GM12864 (cell line): Measurements from ENCODE around the gene ZNF516.

Experiments used
- DNase-seq: peaks from one replicate; pipeline ENCODE4 v3.0.0-alpha.2; 2011; ENCODE audit warnings: low read depth
- H3K4me3 ChIP-seq: 2 replicates; pipeline ENCODE4 v1.5.1; 2011; ENCODE audit warnings: mild to moderate bottlenecking, low read depth, low read length, control low read depth
- TF ChIP-seq, protein P1 (sequence below): IDR thresholded peaks from 2 replicates; pipeline ENCODE4 v1.5.1; 2011; ENCODE audit warnings: low read depth, mild to moderate bottlenecking, moderate library complexity, low read length, control low read depth, inconsistent platforms; ENCODE audit errors: missing control alignments

The ZNF516 gene

DNA sequence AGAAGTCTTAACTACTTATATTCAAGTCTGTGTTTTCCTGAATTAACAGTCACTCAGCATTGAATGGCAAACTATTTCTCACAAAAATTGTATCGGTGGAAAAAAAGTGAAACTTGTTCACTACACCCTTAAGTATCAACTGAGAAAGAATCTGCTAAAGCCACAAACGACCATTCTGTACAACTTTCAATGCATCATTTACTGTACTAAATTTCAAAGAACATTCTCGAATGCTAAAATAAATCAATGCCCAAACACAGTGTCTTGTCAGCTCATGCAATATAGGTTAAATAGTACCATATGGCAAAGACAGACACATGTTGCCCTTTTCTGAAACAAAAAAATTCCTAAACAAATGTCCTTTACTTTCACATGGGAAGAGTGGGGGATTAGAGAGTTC lies 9.0 kb downstream of the ZNF516 start:
- no peak for DNase-seq
- TF ChIP-seq, protein P1, sequence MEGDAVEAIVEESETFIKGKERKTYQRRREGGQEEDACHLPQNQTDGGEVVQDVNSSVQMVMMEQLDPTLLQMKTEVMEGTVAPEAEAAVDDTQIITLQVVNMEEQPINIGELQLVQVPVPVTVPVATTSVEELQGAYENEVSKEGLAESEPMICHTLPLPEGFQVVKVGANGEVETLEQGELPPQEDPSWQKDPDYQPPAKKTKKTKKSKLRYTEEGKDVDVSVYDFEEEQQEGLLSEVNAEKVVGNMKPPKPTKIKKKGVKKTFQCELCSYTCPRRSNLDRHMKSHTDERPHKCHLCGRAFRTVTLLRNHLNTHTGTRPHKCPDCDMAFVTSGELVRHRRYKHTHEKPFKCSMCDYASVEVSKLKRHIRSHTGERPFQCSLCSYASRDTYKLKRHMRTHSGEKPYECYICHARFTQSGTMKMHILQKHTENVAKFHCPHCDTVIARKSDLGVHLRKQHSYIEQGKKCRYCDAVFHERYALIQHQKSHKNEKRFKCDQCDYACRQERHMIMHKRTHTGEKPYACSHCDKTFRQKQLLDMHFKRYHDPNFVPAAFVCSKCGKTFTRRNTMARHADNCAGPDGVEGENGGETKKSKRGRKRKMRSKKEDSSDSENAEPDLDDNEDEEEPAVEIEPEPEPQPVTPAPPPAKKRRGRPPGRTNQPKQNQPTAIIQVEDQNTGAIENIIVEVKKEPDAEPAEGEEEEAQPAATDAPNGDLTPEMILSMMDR: no peak
- no peak overlapping the region for H3K4me3 ChIP-seq

DNA sequence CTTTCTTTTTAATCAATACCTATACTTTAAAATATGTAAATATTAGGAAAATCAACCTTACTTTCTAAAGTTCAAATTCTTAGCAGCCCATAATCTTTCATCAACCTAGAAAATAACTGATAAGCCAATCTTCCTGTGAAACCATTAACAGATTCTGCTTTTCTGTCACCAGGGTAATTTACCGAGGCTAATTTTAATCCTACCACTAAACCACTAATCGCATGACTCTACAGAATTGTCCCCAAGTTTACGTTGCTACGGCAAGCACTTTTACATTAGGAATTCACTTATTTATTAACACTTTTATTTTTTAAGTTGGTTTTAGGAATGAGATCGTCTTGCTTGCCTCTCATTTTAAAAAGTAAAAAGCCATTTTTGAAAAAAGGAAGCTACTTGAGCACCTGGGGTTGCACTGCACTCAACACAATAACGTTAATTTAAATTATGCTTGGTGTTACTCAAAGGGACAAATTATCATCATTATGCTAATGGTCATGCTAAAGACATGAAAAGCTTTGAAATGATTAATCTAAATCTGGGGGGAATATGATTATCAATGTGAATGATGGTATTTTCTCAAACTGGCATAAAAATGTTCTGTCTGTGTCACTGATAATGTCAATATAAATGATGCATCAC lies 10.2 kb downstream of the ZNF516 start:
- TF ChIP-seq, protein P1: no peak
- H3K4me3 ChIP-seq: no peak overlapping the region
- DNase-seq: no peak

DNA sequence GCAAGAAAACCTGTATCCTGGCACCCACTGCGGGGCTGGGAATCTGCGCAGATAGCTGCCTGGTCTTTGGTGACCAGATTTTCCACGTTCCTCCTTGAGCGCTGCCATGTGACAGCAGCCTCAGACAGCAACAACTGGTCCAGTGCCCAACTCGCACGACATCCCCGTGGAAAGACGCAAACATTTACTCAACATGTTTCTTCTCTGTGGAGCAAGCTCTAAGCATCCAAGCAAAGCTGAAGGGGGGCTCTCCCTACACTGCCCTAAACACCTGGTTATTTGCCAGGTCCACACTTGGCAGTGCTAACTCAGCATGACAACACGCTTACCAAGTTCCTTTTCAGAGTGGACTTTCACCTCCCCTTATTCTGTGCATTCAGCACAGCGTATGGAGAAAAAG lies 11.3 kb downstream of the ZNF516 start:
- no peak overlapping the region for H3K4me3 ChIP-seq
- TF ChIP-seq, protein P1: no peak
- no peak for DNase-seq

DNA sequence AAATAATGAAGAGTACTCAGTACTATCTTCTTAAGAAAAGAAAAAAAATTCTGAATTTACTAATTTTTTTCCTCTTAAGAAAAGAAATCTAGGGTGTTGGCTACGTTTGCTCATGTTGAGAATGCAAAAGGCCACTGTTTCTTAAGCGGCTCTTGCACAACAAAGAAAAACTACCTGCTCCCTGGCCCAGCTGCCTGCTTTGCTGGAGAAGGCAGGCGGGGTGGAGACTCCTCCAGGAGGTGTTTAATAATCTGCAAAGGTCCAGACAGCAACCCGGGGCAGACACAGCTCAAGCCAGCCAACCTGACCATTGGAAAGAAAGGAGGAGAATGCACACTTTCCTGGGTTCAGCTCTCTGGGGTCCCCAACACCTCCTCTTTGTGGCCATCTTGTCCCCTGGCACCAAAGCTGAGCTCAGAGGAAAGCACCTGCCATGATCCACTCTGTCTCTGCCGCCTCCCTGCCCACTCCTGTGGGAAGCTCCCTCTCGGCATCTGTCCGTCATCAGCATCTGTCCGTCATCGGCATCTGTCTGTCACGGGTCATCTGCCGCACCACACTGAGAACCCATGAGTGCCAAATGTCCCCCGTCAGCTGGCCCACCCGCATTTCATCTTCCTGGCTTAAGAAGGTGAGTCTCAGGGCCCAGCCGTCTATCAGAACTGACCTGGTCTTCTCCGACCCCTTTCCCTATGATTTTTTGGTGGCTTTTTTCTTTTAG lies 11.9 kb downstream of the ZNF516 start:
- TF ChIP-seq, protein P1: no peak
- no peak for DNase-seq
- no peak overlapping the region for H3K4me3 ChIP-seq

DNA sequence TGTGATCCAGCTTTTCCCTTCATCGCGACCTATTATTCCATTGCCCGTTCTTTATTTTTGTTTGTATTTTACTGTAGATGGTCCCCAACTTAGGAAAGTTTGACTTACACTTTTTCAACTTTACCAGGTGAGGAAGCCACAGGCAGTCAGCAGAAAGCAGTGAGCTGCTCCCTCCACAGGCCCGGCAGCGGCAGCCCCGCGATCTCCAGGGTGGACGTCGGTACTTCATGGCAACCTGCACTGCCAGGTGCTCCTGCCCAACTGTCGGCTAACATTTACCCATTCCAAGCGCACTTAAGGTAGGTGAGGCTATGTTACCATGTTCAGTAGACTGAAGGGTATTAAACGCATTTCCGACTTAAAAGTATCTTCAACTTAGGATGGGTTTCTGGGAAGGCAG lies 12.8 kb downstream of the ZNF516 start:
- TF ChIP-seq, protein P1: no peak
- no peak overlapping the region for H3K4me3 ChIP-seq
- no peak for DNase-seq

DNA sequence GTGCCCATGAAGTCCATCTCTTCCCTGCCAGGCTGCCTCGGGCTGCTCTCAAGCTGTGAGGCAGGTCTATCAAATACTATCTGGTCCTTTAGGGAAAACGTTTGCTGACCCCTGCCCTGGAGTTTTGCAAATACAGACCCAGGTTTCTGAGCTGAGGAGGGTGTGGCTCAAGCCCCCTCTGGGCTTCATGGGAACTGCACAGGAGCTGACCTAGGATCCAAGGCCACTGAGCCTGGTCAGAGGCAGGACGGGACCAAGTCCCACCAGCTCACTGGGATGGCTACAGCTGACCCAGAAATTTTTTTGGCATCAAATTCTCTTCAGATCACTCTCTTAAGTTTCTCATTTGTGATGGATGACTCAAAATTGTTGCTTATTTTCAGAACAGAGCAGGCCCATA lies 14.1 kb downstream of the ZNF516 start:
- H3K4me3 ChIP-seq: no peak overlapping the region
- no peak for DNase-seq

More for the DNA sequence above, 14.1 kb downstream of the ZNF516 start:
- TF ChIP-seq, protein P1: peak; percentile 27
